ENCODE measurements around the gene POU3F3.

DNA sequence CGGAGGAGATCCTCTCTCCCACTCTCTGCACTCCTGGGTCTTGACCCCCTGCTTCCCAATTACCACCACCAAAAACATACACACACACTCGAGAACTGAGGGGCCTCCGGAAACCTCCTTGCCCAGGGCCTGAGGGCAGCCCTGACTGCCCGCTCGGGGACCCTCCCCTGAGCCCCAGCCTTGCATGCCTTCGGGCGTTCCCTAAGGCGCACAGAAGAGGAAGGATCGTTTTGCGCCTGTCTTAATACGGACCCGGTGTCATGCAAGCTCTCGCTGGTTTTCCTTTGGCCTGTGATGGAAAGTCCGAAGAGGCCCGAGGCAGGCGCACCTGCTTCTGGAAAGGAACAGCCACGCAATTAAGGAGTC is 19.8 kb downstream of the POU3F3 start:
- TF ChIP-seq, protein P1, sequence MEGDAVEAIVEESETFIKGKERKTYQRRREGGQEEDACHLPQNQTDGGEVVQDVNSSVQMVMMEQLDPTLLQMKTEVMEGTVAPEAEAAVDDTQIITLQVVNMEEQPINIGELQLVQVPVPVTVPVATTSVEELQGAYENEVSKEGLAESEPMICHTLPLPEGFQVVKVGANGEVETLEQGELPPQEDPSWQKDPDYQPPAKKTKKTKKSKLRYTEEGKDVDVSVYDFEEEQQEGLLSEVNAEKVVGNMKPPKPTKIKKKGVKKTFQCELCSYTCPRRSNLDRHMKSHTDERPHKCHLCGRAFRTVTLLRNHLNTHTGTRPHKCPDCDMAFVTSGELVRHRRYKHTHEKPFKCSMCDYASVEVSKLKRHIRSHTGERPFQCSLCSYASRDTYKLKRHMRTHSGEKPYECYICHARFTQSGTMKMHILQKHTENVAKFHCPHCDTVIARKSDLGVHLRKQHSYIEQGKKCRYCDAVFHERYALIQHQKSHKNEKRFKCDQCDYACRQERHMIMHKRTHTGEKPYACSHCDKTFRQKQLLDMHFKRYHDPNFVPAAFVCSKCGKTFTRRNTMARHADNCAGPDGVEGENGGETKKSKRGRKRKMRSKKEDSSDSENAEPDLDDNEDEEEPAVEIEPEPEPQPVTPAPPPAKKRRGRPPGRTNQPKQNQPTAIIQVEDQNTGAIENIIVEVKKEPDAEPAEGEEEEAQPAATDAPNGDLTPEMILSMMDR (IDR thresholded peaks at IDR 0.05): peak in 1 of 3 experiments; percentile 4
- no peak for TF ChIP-seq POLR2A (IDR thresholded peaks at IDR 0.05)
